ENCODE data around the gene DAZ1. TPM values are rescaled to one million over a fixed set of nuclear protein-coding genes. Genes with fewer than 3 reads are reported as not detected.
"Not testable (repeated sequence)": the region's sequence is repeated elsewhere in the genome, so short reads cannot be mapped to it uniquely, and the experiment has no call there.

Gene DAZ1
- not detected for total RNA-seq
- not detected for total RNA-seq (2013)

- DNase-seq; H3K9me3 Mint-ChIP-seq; H3K4me3 ChIP-seq (ENCODE audit: low read length); H3K27ac ChIP-seq (ENCODE audit: low read length); H3K4me1 ChIP-seq (ENCODE audit: control insufficient read depth, insufficient read depth, low read length); H3K27ac Mint-ChIP-seq; H3K27me3 ChIP-seq (ENCODE audit: control insufficient read depth, insufficient read depth, low read length); H3K36me3 Mint-ChIP-seq; H3K4me1 Mint-ChIP-seq; H3K36me3 ChIP-seq (ENCODE audit: control insufficient read depth, insufficient read depth, low read length); H3K27me3 Mint-ChIP-seq (ENCODE audit: low read depth in 2 of 2); H3K4me3 Mint-ChIP-seq; ATAC-seq; intact Hi-C loops (cut with micrococcal nuclease); H3K9me3 ChIP-seq (ENCODE audit: control insufficient read depth, insufficient read depth, low read length): not testable (repeated sequence)
- WGBS (ENCODE audit: insufficient coverage): no CpG with 5 or more reads among the region's 23 CpGs
Observed at GRCh38 chrY:23198908-23199307, at the start of gene DAZ1. TSS of gene DAZ1 (minus strand) at chrY:23199008. CDS start at chrY:23198800, 208 bp downstream.

GRCh38 chrY:23219233-23219632 lies 20.4 kb upstream of the DAZ1 start, which contains the start of gene DAZ2:
TSS of gene DAZ2 (plus strand) at chrY:23219533. CDS start at chrY:23219741, 208 bp downstream.
- H3K4me3 ChIP-seq (ENCODE audit: low read length); H3K9me3 ChIP-seq (ENCODE audit: control insufficient read depth, insufficient read depth, low read length); H3K4me1 ChIP-seq (ENCODE audit: control insufficient read depth, insufficient read depth, low read length); H3K27me3 ChIP-seq (ENCODE audit: control insufficient read depth, insufficient read depth, low read length); H3K36me3 ChIP-seq (ENCODE audit: control insufficient read depth, insufficient read depth, low read length); H3K4me1 Mint-ChIP-seq; ATAC-seq; DNase-seq; H3K4me3 Mint-ChIP-seq; H3K27ac Mint-ChIP-seq; H3K27ac ChIP-seq (ENCODE audit: low read length); H3K36me3 Mint-ChIP-seq; intact Hi-C loops (cut with micrococcal nuclease); H3K9me3 Mint-ChIP-seq; H3K27me3 Mint-ChIP-seq (ENCODE audit: low read depth in 2 of 2): not testable (repeated sequence)
- no CpG with 5 or more reads among the region's 23 CpGs for WGBS (ENCODE audit: insufficient coverage)

- H3K4me3 ChIP-seq (ENCODE audit: low read length); H3K4me1 ChIP-seq (ENCODE audit: control insufficient read depth, insufficient read depth, low read length); H3K4me1 Mint-ChIP-seq; H3K27ac ChIP-seq (ENCODE audit: low read length); H3K4me3 Mint-ChIP-seq; H3K27ac Mint-ChIP-seq; H3K36me3 Mint-ChIP-seq; H3K27me3 Mint-ChIP-seq (ENCODE audit: low read depth in 2 of 2); DNase-seq; H3K9me3 Mint-ChIP-seq; intact Hi-C loops (cut with micrococcal nuclease); H3K36me3 ChIP-seq (ENCODE audit: control insufficient read depth, insufficient read depth, low read length); H3K27me3 ChIP-seq (ENCODE audit: control insufficient read depth, insufficient read depth, low read length); ATAC-seq; H3K9me3 ChIP-seq (ENCODE audit: control insufficient read depth, insufficient read depth, low read length): not testable (repeated sequence)
- WGBS (ENCODE audit: insufficient coverage): no CpG with 5 or more reads among the region's 4 CpGs
Observed at GRCh38 chrY:23210681-23211080, 11.9 kb upstream of the DAZ1 start.

GRCh38 chrY:23209802-23210495 lies 11.1 kb upstream of the DAZ1 start:
- H3K27ac ChIP-seq (ENCODE audit: low read length); H3K36me3 Mint-ChIP-seq; H3K27me3 Mint-ChIP-seq (ENCODE audit: low read depth in 2 of 2); DNase-seq; H3K9me3 ChIP-seq (ENCODE audit: control insufficient read depth, insufficient read depth, low read length); H3K27ac Mint-ChIP-seq; H3K4me1 Mint-ChIP-seq; H3K4me3 Mint-ChIP-seq; H3K36me3 ChIP-seq (ENCODE audit: control insufficient read depth, insufficient read depth, low read length); intact Hi-C loops (cut with micrococcal nuclease); H3K9me3 Mint-ChIP-seq; H3K4me1 ChIP-seq (ENCODE audit: control insufficient read depth, insufficient read depth, low read length); H3K4me3 ChIP-seq (ENCODE audit: low read length); ATAC-seq; H3K27me3 ChIP-seq (ENCODE audit: control insufficient read depth, insufficient read depth, low read length): not testable (repeated sequence)
- no CpG with 5 or more reads among the region's 4 CpGs for WGBS (ENCODE audit: insufficient coverage)

- H3K9me3 ChIP-seq (ENCODE audit: control insufficient read depth, insufficient read depth, low read length); H3K27me3 Mint-ChIP-seq (ENCODE audit: low read depth in 2 of 2); H3K36me3 ChIP-seq (ENCODE audit: control insufficient read depth, insufficient read depth, low read length); intact Hi-C loops (cut with micrococcal nuclease); H3K4me3 Mint-ChIP-seq; H3K27me3 ChIP-seq (ENCODE audit: control insufficient read depth, insufficient read depth, low read length); H3K9me3 Mint-ChIP-seq; H3K27ac ChIP-seq (ENCODE audit: low read length); H3K36me3 Mint-ChIP-seq; H3K4me1 Mint-ChIP-seq; H3K4me1 ChIP-seq (ENCODE audit: control insufficient read depth, insufficient read depth, low read length); H3K4me3 ChIP-seq (ENCODE audit: low read length); DNase-seq; H3K27ac Mint-ChIP-seq; ATAC-seq: not testable (repeated sequence)
- no CpG with 5 or more reads among the region's 4 CpGs for WGBS (ENCODE audit: insufficient coverage)
Observed at GRCh38 chrY:23207455-23207854, 8.6 kb upstream of the DAZ1 start.

Other genes with a start within 250 kb of the DAZ1 start
- gene BPY2, start 214.7 kb downstream of the DAZ1 start, total RNA-seq: not detected
- gene DAZ2, start 20.5 kb upstream of the DAZ1 start, total RNA-seq: not detected